Activated naive CD4-positive, alpha-beta T cell treated with anti-CD3 and anti-CD28 coated beads, Interleukin-2, amount 50 U/mL, for 24 hours (primary cell): ENCODE results near the gene UAP1.

ENCODE experiments used
- H3K27ac Mint-ChIP-seq: one replicate; pipeline ENCODE4 v1.8.0; 2021; ENCODE audit warnings: mild to moderate bottlenecking, mixed read lengths
- H3K27me3 Mint-ChIP-seq: one replicate; pipeline ENCODE4 v1.8.0; 2021; ENCODE audit warnings: mixed read lengths
- H3K36me3 Mint-ChIP-seq: one replicate; pipeline ENCODE4 v1.8.0; 2021; ENCODE audit warnings: mixed read lengths
- H3K4me1 Mint-ChIP-seq: one replicate; pipeline ENCODE4 v1.8.0; 2021; ENCODE audit warnings: mixed read lengths
- H3K4me3 Mint-ChIP-seq: one replicate; pipeline ENCODE4 v1.8.0; 2021; ENCODE audit warnings: mild to moderate bottlenecking, mixed read lengths
- H3K9me3 Mint-ChIP-seq: one replicate; pipeline ENCODE4 v1.8.0; 2021; ENCODE audit warnings: mixed read lengths

UAP1 gene

DNA sequence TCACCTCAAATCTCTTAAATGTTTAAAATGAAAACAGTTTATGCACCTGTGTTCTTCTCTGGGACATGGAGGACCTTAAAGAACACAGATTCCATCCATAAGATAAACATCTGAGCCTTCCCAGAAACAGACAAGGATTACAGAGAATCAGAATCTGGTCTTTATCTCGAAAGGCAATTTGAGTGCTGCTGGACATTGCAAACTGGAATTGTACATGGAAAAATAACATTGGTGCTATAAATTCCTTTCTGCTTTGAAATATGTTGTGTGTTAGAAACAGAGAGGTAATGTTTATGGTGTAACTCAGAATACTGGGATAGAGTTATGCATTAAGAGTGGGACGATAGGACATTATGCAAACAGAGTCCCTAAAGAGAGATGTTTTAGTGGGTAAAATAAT lies 64.2 kb downstream of the UAP1 start:
- no peaks in the 10 kb centered on the region for H3K9me3 Mint-ChIP-seq
- H3K27ac Mint-ChIP-seq, result no peak overlapping the region
- no peak overlapping the region for H3K4me3 Mint-ChIP-seq
- peaks cover 9% of the 10 kb centered on the region for H3K27me3 Mint-ChIP-seq
- peaks cover 5% of the 10 kb centered on the region for H3K36me3 Mint-ChIP-seq
- H3K4me1 Mint-ChIP-seq, result no peaks in the 10 kb centered on the region

DNA sequence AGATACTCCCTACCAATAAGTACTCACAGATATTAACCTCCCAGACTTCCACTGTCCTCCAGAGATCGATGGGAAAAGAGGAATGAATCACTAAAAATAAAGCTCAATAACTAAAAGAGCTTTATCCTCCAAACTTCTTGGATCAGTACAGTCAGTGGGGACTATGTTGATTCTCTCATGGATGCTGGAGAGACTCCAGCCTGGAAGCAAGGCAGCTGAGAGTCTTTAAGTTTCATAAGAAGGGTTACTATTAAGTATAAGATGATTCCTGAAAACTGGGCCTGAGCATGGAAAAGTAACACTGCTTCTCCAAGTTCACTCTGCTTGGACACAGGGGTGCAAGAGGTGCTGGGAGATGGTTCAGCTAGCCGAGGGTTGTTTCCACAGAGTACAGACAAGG lies 64.6 kb downstream of the UAP1 start:
- peaks cover 9% of the 10 kb centered on the region for H3K27me3 Mint-ChIP-seq
- peaks cover 5% of the 10 kb centered on the region for H3K36me3 Mint-ChIP-seq
- no peak overlapping the region for H3K27ac Mint-ChIP-seq
- no peaks in the 10 kb centered on the region for H3K9me3 Mint-ChIP-seq
- H3K4me3 Mint-ChIP-seq, result no peak overlapping the region
- H3K4me1 Mint-ChIP-seq, result no peaks in the 10 kb centered on the region

DNA sequence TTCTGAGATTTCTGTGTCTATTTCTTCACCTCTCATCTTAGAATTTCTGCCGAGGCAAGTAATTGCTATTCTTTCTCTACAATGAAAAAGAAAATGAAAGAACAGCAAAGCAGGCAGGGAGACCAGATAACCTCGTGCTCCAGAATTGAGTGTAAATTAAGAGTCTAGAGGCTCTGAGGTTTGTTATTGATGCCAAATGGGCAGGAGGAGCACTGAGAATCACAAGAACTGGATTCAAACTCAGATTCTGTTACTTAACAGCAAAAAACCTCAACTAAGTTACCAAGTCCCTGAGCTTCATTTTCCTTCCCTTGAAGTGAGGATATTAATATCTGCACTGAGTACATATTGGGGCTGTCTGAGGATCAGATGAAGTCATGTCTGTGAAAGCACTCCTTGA lies 65.2 kb downstream of the UAP1 start:
- H3K27me3 Mint-ChIP-seq, result peaks cover 9% of the 10 kb centered on the region
- no peak overlapping the region for H3K4me3 Mint-ChIP-seq
- H3K27ac Mint-ChIP-seq, result no peak overlapping the region
- no peaks in the 10 kb centered on the region for H3K4me1 Mint-ChIP-seq
- H3K36me3 Mint-ChIP-seq, result peaks cover 5% of the 10 kb centered on the region
- H3K9me3 Mint-ChIP-seq, result no peaks in the 10 kb centered on the region

DNA sequence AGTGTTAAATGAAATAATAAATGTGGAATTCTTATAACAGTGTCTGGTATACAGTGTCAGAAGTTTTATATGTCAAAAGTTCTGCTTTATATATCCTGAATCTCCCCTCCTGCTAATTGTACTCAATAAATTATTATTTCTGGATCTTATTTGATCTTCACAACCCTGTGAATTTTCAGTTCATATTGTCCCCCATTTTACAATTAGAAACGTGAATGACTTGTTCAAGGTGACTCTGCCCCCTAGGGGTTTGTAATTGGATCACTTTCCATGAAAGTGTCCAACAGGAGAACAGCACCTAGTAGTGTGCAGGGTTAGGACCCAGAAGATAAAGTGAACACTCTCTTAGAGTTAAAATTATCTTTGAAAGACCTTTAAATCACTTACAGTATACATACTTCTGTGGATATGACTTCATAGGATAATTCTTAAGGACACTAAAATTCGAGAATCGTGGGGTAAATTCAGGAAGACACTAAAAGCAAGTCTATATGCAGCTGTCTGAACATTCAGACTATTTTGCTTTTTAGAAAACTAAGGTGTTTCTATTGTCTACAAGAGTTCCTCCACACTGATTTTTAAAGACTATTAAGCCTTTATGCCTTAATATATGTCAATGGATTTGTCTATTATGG lies 66.3 kb downstream of the UAP1 start:
- H3K27ac Mint-ChIP-seq, result no peak overlapping the region
- H3K27me3 Mint-ChIP-seq, result peaks cover 9% of the 10 kb centered on the region
- H3K4me3 Mint-ChIP-seq, result no peak overlapping the region
- H3K4me1 Mint-ChIP-seq, result no peaks in the 10 kb centered on the region
- peaks cover 4% of the 10 kb centered on the region for H3K36me3 Mint-ChIP-seq
- H3K9me3 Mint-ChIP-seq, result no peaks in the 10 kb centered on the region

DNA sequence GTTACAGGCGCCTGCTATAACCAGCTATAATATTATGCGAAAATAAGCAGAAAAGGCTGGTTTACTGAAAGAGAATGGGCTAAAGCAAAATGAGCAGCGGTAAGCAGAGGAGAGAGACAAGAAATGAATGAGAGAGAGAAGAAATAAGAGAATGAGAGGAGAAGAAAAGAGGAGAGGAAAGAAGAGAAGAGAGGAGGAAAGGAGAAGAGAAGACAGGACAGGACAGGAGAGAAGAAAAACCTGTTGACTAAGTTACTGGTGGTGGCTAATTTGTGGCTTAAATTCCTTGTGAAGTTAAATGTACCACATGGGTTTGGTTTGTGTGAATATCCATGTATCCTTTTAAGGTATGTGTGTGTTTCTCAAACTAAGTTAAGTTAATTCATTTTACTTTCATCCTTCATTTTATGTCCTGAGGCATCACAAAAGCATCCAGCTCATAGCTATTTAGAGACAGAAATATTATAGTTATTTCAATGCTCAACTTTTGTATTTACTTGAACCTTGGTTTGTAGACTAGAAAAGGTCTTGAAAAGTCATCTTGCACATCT lies 67.6 kb downstream of the UAP1 start:
- Mint-ChIP-seq H3K27ac (no peak overlapping the region), H3K36me3 (no peaks in the 10 kb centered on the region), H3K4me3 (no peak overlapping the region), H3K4me1 (no peaks in the 10 kb centered on the region), H3K27me3 (peaks cover 6% of the 10 kb centered on the region), H3K9me3 (no peaks in the 10 kb centered on the region)

DNA sequence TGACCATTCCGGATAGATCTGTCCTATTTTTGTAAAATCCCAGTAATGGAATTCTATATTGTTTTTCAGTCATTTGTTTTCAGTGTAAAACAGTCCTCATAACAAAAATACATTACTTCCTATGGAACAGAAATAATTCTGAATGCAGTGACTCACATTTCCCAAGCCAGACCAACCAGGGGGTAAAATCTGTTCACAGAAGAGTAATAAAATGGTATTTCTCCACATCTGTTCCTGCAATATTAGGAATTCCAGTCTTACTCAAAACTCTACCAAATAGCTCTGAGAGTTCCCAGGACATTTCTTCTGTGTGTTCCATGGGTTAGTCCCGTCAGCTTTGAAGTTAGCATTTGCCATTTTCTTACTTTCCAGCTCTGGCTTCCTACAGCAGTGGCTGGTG lies 68.1 kb downstream of the UAP1 start:
- H3K4me3 Mint-ChIP-seq, result no peak overlapping the region
- no peaks in the 10 kb centered on the region for H3K36me3 Mint-ChIP-seq
- H3K4me1 Mint-ChIP-seq, result no peaks in the 10 kb centered on the region
- no peaks in the 10 kb centered on the region for H3K9me3 Mint-ChIP-seq
- peaks cover 6% of the 10 kb centered on the region for H3K27me3 Mint-ChIP-seq
- no peak overlapping the region for H3K27ac Mint-ChIP-seq

DNA sequence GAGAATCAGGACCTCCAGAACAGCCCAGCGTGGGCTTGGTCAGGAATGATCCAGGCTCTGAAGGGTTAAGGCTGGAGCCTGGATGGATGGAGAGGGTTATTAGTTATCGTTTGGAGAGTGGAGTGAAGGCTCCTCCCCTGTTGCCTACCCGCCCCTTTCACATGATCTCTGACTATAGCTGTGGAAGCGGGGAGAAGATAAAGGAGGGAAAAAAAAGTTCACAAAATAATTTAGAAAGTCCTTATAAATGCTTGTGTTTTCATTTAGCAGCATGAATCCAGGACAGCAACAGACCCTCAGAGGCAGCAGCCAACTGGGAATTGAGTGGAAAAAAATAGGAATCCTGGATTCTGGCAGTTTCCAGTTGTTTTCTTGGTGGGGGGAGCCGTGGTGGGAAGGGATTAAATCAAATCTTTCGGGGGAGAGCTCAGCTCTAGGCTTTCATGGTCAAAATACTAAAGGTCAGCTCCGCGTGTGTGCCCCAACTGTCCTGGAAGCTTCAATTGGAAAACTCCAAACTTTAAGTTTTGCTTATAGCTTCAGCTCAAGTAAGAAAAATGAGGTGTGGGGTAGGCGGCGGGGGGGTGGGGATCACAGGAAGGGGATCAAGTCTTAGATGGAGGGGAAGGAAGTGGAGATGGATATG lies 70.1 kb downstream of the UAP1 start:
- no peaks in the 10 kb centered on the region for H3K4me1 Mint-ChIP-seq
- H3K27me3 Mint-ChIP-seq, result peaks cover 3% of the 10 kb centered on the region
- H3K27ac Mint-ChIP-seq, result no peak overlapping the region
- no peak overlapping the region for H3K4me3 Mint-ChIP-seq
- H3K9me3 Mint-ChIP-seq, result no peaks in the 10 kb centered on the region
- H3K36me3 Mint-ChIP-seq, result no peaks in the 10 kb centered on the region

DNA sequence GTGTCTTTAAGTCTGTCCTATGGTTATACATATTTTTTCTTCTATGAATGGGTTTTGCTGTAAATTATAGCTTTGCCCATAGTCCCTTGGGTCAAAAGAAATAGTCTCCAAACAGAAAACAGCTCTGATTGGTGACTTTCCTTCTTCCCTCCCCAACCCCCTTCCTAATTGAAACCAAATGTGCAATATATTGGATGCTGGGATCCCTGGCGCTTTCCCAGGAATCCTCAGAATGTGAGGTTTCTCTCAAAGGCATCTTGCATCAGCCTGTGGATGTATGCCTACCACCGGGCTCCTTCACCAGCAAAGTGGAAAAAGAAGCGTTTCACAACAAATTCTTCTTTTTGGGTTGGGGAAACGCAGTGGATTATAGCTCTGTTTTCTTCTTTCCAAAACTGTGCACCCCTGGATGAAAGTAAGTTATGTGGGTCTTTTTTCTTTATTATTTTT lies 70.7 kb downstream of the UAP1 start, which contains the start of gene DDR2:
Gene DDR2, plus strand, starts transcription at position 248 of the 450 bp plus-strand sequence. CDS start 86,600 bp downstream, outside the sequence.
- peaks cover 2% of the 10 kb centered on the region for H3K27me3 Mint-ChIP-seq

DNA sequence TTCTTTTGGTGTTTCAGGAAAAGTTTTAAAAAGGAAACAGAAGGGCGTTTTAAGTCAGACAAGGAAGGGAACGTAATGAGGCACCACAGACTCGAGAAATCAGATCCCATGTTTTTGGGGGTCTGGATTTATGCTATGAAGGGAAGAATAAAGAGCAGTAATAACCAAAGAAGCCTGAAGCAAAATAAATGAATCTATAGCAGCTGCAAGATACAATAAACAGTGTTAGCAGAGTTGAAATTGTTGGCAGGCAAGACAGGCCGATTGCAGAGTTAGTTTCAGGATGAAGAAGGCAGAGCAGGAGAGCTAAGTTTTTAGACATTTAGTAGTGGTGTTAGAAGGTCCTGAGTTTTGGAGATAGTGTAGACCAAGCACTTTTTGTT lies 71.2 kb downstream of the UAP1 start:
- Mint-ChIP-seq H3K27ac (no peak overlapping the region), H3K27me3 (peaks cover 2% of the 10 kb centered on the region), H3K9me3 (no peaks in the 10 kb centered on the region), H3K4me3 (no peak overlapping the region), H3K36me3 (no peaks in the 10 kb centered on the region), H3K4me1 (no peaks in the 10 kb centered on the region)

More for the DNA sequence above, 70.7 kb downstream of the UAP1 start, which contains the start of gene DDR2:
- H3K36me3 Mint-ChIP-seq, result no peaks in the 10 kb centered on the region
- H3K4me3 Mint-ChIP-seq, result no peak within 1 kb of the TSS
- no peaks in the 10 kb centered on the region for H3K9me3 Mint-ChIP-seq
- H3K4me1 Mint-ChIP-seq, result no peaks in the 10 kb centered on the region
- no peak within 1 kb of the TSS for H3K27ac Mint-ChIP-seq

DNA sequence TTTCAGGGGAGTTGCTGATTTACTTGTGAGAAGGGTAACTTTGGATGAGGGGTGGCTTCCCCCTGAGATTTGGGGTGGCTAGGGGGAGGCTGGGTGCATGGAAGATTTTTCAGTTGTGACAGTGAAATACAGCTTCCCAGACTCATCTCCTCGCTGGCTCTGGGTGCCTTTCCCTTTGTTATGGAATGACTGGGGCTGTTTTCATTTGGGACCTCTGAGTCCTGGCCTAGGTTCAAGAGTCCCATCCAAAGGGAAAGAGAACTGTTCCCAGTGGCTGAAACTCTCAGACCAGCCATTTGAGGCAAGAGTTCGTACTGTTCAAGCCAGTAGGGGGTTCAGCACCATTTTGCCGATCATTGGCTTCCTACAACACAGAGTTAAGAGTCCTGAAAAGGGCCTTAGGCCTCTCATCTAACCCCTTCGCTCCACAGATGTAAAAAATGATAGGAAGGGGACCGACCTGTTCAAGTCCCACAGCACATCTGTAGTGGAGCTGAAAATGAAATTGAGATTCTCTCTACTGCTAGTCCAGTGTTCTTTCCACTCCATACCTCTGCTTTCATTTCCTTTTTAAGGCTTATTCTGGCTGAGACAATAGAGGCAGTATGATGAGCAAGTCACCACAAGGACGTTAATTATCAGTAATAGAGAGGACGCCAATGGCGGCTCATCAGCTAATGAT lies 71.7 kb downstream of the UAP1 start:
- Mint-ChIP-seq H3K27ac (no peak overlapping the region), H3K4me1 (no peaks in the 10 kb centered on the region), H3K4me3 (no peak overlapping the region), H3K9me3 (no peaks in the 10 kb centered on the region), H3K27me3 (peaks cover 2% of the 10 kb centered on the region), H3K36me3 (no peaks in the 10 kb centered on the region)

DNA sequence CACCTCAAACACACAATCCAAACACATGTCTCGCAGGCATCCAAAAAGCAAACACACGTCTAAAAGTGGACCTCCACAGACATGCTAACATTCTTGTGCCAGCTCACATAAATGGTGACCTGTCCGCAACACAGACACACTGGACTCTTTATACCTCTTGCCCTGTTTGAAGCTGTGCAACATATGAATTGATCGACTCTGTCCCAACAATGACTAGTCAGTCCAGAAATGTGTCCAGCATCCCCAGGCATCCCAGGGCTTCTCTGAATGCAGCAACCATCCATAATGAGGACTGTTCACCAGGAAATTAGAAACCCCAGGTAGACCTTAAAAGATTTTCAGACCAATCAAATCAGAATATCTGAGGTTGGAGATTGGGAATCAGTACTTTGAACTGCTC lies 73.9 kb downstream of the UAP1 start:
- H3K9me3 Mint-ChIP-seq, result no peaks in the 10 kb centered on the region
- no peaks in the 10 kb centered on the region for H3K36me3 Mint-ChIP-seq
- no peaks in the 10 kb centered on the region for H3K27me3 Mint-ChIP-seq
- H3K4me1 Mint-ChIP-seq, result no peaks in the 10 kb centered on the region
- no peak overlapping the region for H3K27ac Mint-ChIP-seq
- no peak overlapping the region for H3K4me3 Mint-ChIP-seq

DNA sequence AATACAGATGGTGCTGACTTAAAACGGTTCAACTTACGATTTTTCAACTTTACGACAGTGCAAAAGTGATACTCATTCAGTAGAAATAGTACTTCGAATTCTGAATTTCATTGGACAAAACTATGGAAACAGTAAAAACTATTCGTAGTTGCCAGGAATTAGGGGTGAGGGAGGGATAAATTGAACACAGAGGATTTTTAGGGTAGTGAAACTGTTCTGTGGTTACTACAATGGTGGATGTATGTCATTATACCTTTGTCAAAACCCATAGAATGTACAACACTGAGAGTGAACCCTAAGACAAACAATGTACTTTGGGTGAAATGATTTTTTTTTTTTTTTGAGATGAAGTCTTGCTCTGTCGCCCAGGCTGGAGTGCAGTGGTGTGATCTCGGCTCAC lies 78.2 kb downstream of the UAP1 start:
- Mint-ChIP-seq H3K4me3 (no peak overlapping the region), H3K36me3 (no peaks in the 10 kb centered on the region), H3K9me3 (no peaks in the 10 kb centered on the region), H3K27me3 (no peaks in the 10 kb centered on the region), H3K27ac (no peak overlapping the region), H3K4me1 (no peaks in the 10 kb centered on the region)

DNA sequence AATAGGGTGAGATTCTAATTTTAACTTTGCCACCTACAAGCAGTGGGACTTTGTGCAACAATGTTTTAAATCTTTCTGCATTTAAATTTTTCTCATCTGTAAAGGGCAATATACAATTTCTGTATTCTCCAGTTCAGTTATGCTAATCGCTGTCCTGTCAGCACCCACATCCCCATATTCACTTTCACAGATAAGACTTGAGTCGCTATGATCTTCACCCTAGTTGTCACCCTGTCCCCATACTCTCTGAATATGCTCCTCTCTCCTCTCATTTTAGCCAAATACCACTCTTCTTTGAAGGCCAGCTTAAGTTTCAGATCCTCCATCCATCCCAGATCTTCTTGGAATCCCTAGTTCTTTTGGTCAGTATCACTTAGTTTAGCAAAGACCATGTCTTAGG lies 79.6 kb downstream of the UAP1 start:
- H3K4me1 Mint-ChIP-seq, result no peaks in the 10 kb centered on the region
- H3K27me3 Mint-ChIP-seq, result no peaks in the 10 kb centered on the region
- H3K9me3 Mint-ChIP-seq, result no peaks in the 10 kb centered on the region
- H3K4me3 Mint-ChIP-seq, result no peak overlapping the region
- no peak overlapping the region for H3K27ac Mint-ChIP-seq
- H3K36me3 Mint-ChIP-seq, result no peaks in the 10 kb centered on the region

DNA sequence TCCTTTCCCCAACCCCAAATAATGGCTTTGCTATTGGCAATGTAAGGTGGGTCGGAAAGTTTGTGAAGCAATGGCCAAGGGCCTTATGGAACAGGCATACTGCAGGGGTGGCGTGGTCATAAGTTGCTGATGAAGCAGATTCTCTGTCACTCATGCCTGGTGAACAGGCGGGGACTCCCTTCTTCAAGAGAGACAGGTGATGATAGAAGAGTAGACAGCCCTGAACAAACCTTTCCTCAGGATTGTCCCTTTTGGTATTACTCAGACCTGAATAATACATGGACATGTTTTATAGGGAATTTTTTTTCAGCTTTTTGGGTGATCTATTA lies 83.4 kb downstream of the UAP1 start:
- H3K27me3 Mint-ChIP-seq, result peaks cover 10% of the 10 kb centered on the region
- no peaks in the 10 kb centered on the region for H3K4me1 Mint-ChIP-seq
- H3K9me3 Mint-ChIP-seq, result no peaks in the 10 kb centered on the region
- H3K36me3 Mint-ChIP-seq, result no peaks in the 10 kb centered on the region
- H3K4me3 Mint-ChIP-seq, result no peak overlapping the region
- no peak overlapping the region for H3K27ac Mint-ChIP-seq

DNA sequence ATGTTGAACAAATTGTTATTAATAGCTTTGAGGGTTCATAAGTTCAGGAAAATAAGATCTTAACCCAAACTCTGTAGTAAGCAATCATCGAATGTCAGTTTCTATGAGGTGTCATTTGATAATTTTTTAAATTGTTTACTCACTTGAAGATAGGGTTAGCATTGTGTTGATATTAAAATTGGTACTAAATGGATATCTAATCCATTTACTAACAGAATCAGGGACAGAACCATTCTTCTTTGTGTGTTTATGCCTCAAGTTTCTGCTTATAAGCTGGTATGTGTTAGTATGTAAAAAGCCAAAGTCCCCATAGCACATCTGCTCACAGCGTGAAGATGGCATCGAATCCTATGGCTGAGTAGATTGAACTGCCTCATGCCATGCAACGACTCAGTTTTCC lies 84.1 kb downstream of the UAP1 start:
- H3K9me3 Mint-ChIP-seq, result no peaks in the 10 kb centered on the region
- peaks cover 10% of the 10 kb centered on the region for H3K27me3 Mint-ChIP-seq
- no peaks in the 10 kb centered on the region for H3K36me3 Mint-ChIP-seq

DNA sequence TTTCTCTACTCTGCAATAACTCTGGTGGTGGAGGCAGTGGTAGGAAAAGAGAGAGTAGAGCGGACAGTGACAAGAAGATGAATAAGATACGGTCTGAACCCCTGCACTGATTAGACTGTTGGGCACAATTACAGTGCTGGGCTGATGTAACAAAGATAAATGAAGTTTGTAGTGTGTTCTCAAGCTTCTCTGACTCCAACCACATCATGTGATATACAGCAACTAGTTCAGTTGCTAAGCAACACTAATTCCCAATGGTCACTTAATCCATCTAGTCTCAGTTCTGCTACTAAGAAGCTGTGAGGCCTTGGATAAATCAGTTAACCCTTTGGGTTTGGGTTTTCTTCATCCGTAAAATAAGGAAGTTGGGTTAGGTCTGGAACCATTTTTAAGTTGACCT lies 88.1 kb downstream of the UAP1 start:
- Mint-ChIP-seq H3K4me1 (no peaks in the 10 kb centered on the region), H3K9me3 (no peaks in the 10 kb centered on the region), H3K27me3 (peaks cover 11% of the 10 kb centered on the region), H3K36me3 (no peaks in the 10 kb centered on the region), H3K4me3 (no peak overlapping the region), H3K27ac (no peak overlapping the region)

More for the DNA sequence above, 84.1 kb downstream of the UAP1 start:
- H3K27ac Mint-ChIP-seq, result no peak overlapping the region
- no peak overlapping the region for H3K4me3 Mint-ChIP-seq
- H3K4me1 Mint-ChIP-seq, result no peaks in the 10 kb centered on the region
